Heart left ventricle (tissue), 13 donors: ENCODE data around the gene KCNAB1.

Experiments used
- CTCF ChIP-seq, 12 donors: fragments of 200-600 bp; sonication (generic) in 4 of 12; IDR thresholded peaks; one replicate each; pipeline versions ENCODE4 v1.5.0 to v1.8.0; 2018 to 2022; ENCODE audit warnings: antibody characterized with exemption in 12 of 12, mild to moderate bottlenecking in 5 of 12
- POLR2A ChIP-seq, 2 donors: fragments of 450-650 bp; IDR thresholded peaks; one replicate each; pipeline ENCODE4 v1.6.1; 2017; ENCODE audit warnings: antibody characterized with exemption in 2 of 2, mild to moderate bottlenecking in 2 of 2, moderate library complexity in 2 of 2
- donor health status: ischemic (EF 13 %, LVEDD 7.1; RV severe dilation, severe dysfunction).
- donor health status: DM: no; HTN: yes; CAD: no.
- donor health status: DM: no; HTN: no; CAD: no.
- donor health status: ischemic (EF 25% LVEDD 6.9; RV normal size, moderate dysfunction).
- donor health status: ischemic (EF 25% LVEDD 5.7; RV mildly dilated, moderate dysfunction).
- donor health status: ischemic (EF 35%, LVEDD 5.7; RV mildly dilated, moderate dysfunction).
- donor health status: nonischemic (EF 11% LVEDD 7.7; RV severe dilation, severe dysfunction).
- donor health status: DM: yes; HTN: yes; CAD: no.
- donor health status: PGD.
- donor health status: ischemic (EF 29% LVEDD 5.4; RV normal size, mild dysfunction).
- donor health status: nonischemic (EF 23%, LVEDD 6.1; RV moderate dilation, normal function).

- TF ChIP-seq POLR2A (IDR thresholded peaks at IDR 0.05) (no peak), CTCF (IDR thresholded peaks at IDR 0.05) (no peak)
Measured at GRCh38 chr3:156120528-156121251, at the start of gene KCNAB1.
